ENCODE results near the gene FBXL13. TPM values are rescaled to one million over a fixed set of nuclear protein-coding genes. Genes with fewer than 3 reads are reported as not detected.
"Not testable (repeated sequence)": the region's sequence is repeated elsewhere in the genome, so short reads cannot be mapped to it uniquely, and the experiment has no call there.

Gene FBXL13
- total and polyA plus RNA-seq, 4 donors = 1.00 to 2.6 (median 1.4) TPM; not detected in 1

DNA sequence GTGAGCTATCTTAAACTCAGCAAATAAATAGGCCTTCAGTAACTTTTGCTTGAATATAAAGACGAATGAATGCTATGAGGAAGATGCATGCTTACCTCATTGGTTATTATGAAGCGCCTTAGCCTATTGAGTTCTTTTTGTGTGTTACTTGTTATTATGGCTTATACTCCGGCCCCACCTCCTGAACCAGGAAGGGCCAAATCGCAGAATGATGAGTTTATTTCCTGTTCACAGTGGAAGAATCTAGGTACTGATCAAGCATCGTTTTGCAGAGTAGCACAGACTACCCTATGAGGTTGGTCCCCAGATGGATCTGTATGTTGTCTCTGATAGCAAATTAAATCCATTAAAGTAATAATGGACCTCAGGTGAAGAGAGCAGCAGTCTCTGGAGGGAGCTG lies 283.2 kb downstream of the FBXL13 start:
- ATAC-seq (ENCODE audit: low FRiP score); DNase-seq; H3K9me3 ChIP-seq (ENCODE audit: control insufficient read depth, low read length); intact Hi-C loops (cut with DNase I); H3K27ac ChIP-seq (ENCODE audit: low read depth in 1 of 2, low read length in 2 of 2); H3K4me3 ChIP-seq (ENCODE audit: low read length in 2 of 2); H3K36me3 ChIP-seq (ENCODE audit: control insufficient read depth in 1 of 2, insufficient read depth in 2 of 2, low read length in 1 of 2); H3K27me3 ChIP-seq (ENCODE audit: control insufficient read depth in 1 of 2, insufficient read depth in 2 of 2, low read length in 1 of 2); H3K4me1 ChIP-seq (ENCODE audit: control insufficient read depth in 1 of 2, insufficient read depth in 2 of 2, low read length in 2 of 2): not testable (repeated sequence)
- WGBS, 2 donors = 78 to 85% methylated on average over 5 of the region's 5 CpGs

DNA sequence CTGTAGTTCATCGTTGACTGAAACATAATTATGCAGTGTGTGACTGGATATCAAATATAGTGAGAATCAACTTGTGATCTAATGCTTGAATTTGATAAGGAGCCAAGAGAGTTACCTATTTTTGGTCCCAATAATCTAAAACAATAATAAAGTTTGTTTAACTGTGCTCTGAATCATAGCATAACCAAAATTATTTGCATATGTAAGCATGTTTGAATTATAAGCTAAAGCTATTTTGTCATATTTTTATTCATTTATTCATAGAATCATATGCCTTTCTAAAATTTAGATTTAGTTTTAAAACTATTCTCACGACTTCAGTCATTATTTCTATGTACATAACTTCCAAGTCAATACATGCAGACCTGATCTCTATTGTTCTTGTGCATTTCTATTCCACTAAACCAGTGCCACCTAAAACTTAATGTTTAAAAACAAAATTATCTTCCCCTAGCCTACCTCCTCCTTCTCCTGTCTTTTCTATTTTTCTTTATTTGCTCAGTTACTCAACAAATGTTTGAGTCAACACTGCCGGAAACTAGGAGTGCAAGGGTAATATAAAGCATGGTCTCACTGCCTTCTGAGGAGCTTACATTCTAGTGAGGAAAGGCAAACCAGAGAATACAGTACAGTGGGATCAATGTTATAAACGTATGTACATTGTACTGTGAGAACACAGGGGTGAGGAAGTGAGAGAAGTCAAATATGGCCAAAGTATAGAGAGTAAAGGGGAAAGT lies 284.1 kb downstream of the FBXL13 start:
- not testable (repeated sequence) for H3K9me3 ChIP-seq (ENCODE audit: control insufficient read depth, low read length); H3K27me3 ChIP-seq (ENCODE audit: control insufficient read depth in 1 of 2, insufficient read depth in 2 of 2, low read length in 1 of 2)

GRCh38 chr7:102788770-102789169 lies 285.8 kb downstream of the FBXL13 start:
- H3K27ac ChIP-seq (ENCODE audit: low read depth in 1 of 2, low read length in 2 of 2); H3K9me3 ChIP-seq (ENCODE audit: control insufficient read depth, low read length); ATAC-seq (ENCODE audit: low FRiP score); H3K4me1 ChIP-seq (ENCODE audit: control insufficient read depth in 1 of 2, insufficient read depth in 2 of 2, low read length in 2 of 2); H3K4me3 ChIP-seq (ENCODE audit: low read length in 2 of 2); intact Hi-C loops (cut with DNase I); DNase-seq; H3K36me3 ChIP-seq (ENCODE audit: control insufficient read depth in 1 of 2, insufficient read depth in 2 of 2, low read length in 1 of 2); H3K27me3 ChIP-seq (ENCODE audit: control insufficient read depth in 1 of 2, insufficient read depth in 2 of 2, low read length in 1 of 2): not testable (repeated sequence)
- WGBS, 2 donors = 96 to 100% methylated on average over 2 of the region's 2 CpGs

More for the DNA sequence above, 284.1 kb downstream of the FBXL13 start:
- DNase-seq; H3K4me1 ChIP-seq (ENCODE audit: control insufficient read depth in 1 of 2, insufficient read depth in 2 of 2, low read length in 2 of 2); intact Hi-C loops (cut with DNase I); H3K27ac ChIP-seq (ENCODE audit: low read depth in 1 of 2, low read length in 2 of 2); H3K4me3 ChIP-seq (ENCODE audit: low read length in 2 of 2); H3K36me3 ChIP-seq (ENCODE audit: control insufficient read depth in 1 of 2, insufficient read depth in 2 of 2, low read length in 1 of 2); ATAC-seq (ENCODE audit: low FRiP score): not testable (repeated sequence)
- WGBS, 2 donors = 67 to 68% methylated on average over 4 of the region's 4 CpGs

DNA sequence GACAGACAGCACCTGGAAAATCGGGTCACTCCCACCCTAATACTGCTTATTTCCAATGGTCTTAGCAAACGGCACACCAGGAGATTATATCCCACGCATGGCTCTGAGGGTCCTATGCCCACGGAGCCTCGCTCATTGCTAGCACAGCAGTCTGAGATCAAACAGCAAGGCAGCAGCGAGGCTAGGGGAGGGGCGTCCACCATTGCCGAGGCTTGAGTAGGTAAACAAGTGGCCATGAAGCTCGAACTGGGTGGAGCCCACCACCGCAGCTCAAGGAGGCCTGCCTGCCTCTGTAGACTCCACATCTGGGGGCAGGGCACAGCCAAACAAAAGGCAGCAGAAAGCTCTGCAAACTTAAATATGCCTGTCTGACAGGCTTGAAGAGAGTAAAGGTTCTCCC lies 293.7 kb downstream of the FBXL13 start:
- H3K27me3 ChIP-seq (ENCODE audit: control insufficient read depth in 1 of 2, insufficient read depth in 2 of 2, low read length in 1 of 2); H3K4me3 ChIP-seq (ENCODE audit: low read length in 2 of 2); H3K27ac ChIP-seq (ENCODE audit: low read depth in 1 of 2, low read length in 2 of 2); H3K36me3 ChIP-seq (ENCODE audit: control insufficient read depth in 1 of 2, insufficient read depth in 2 of 2, low read length in 1 of 2); H3K4me1 ChIP-seq (ENCODE audit: control insufficient read depth in 1 of 2, insufficient read depth in 2 of 2, low read length in 2 of 2); intact Hi-C loops (cut with DNase I); DNase-seq; H3K9me3 ChIP-seq (ENCODE audit: control insufficient read depth, low read length); ATAC-seq (ENCODE audit: low FRiP score): not testable (repeated sequence)
- 99% methylated on average over 10 of the region's 10 CpGs for WGBS, 2 donors

GRCh38 chr7:102778663-102779062 lies 295.9 kb downstream of the FBXL13 start:
- ATAC-seq (ENCODE audit: low FRiP score); intact Hi-C loops (cut with DNase I): not testable (repeated sequence)

GRCh38 chr7:102776217-102776616 lies 298.4 kb downstream of the FBXL13 start:
- intact Hi-C loops (cut with DNase I); H3K4me3 ChIP-seq (ENCODE audit: low read length in 2 of 2); H3K36me3 ChIP-seq (ENCODE audit: control insufficient read depth in 1 of 2, insufficient read depth in 2 of 2, low read length in 1 of 2); ATAC-seq (ENCODE audit: low FRiP score); DNase-seq; H3K4me1 ChIP-seq (ENCODE audit: control insufficient read depth in 1 of 2, insufficient read depth in 2 of 2, low read length in 2 of 2); H3K27me3 ChIP-seq (ENCODE audit: control insufficient read depth in 1 of 2, insufficient read depth in 2 of 2, low read length in 1 of 2); H3K27ac ChIP-seq (ENCODE audit: low read depth in 1 of 2, low read length in 2 of 2); H3K9me3 ChIP-seq (ENCODE audit: control insufficient read depth, low read length): not testable (repeated sequence)

More at GRCh38 chr7:102778663-102779062, 295.9 kb downstream of the FBXL13 start:
- H3K36me3 ChIP-seq (ENCODE audit: control insufficient read depth in 1 of 2, insufficient read depth in 2 of 2, low read length in 1 of 2); H3K4me1 ChIP-seq (ENCODE audit: control insufficient read depth in 1 of 2, insufficient read depth in 2 of 2, low read length in 2 of 2); H3K27ac ChIP-seq (ENCODE audit: low read depth in 1 of 2, low read length in 2 of 2); H3K27me3 ChIP-seq (ENCODE audit: control insufficient read depth in 1 of 2, insufficient read depth in 2 of 2, low read length in 1 of 2); H3K9me3 ChIP-seq (ENCODE audit: control insufficient read depth, low read length); H3K4me3 ChIP-seq (ENCODE audit: low read length in 2 of 2); DNase-seq: not testable (repeated sequence)
- 74 to 80% methylated on average over 3 of the region's 3 CpGs for WGBS, 2 donors

- H3K36me3 ChIP-seq (ENCODE audit: control insufficient read depth in 1 of 2, insufficient read depth in 2 of 2, low read length in 1 of 2); H3K4me3 ChIP-seq (ENCODE audit: low read length in 2 of 2); ATAC-seq (ENCODE audit: low FRiP score); intact Hi-C loops (cut with DNase I); H3K27ac ChIP-seq (ENCODE audit: low read depth in 1 of 2, low read length in 2 of 2); H3K4me1 ChIP-seq (ENCODE audit: control insufficient read depth in 1 of 2, insufficient read depth in 2 of 2, low read length in 2 of 2); DNase-seq; H3K9me3 ChIP-seq (ENCODE audit: control insufficient read depth, low read length); H3K27me3 ChIP-seq (ENCODE audit: control insufficient read depth in 1 of 2, insufficient read depth in 2 of 2, low read length in 1 of 2): not testable (repeated sequence)
- WGBS, 2 donors = 97 to 98% methylated on average over 3 of the region's 3 CpGs
These were observed 304.1 kb downstream of the FBXL13 start for GRCh38 chr7:102770467-102770866.

GRCh38 chr7:102769657-102770192 lies 304.9 kb downstream of the FBXL13 start:
- H3K36me3 ChIP-seq (ENCODE audit: control insufficient read depth in 1 of 2, insufficient read depth in 2 of 2, low read length in 1 of 2); intact Hi-C loops (cut with DNase I); H3K4me3 ChIP-seq (ENCODE audit: low read length in 2 of 2); ATAC-seq (ENCODE audit: low FRiP score); H3K27me3 ChIP-seq (ENCODE audit: control insufficient read depth in 1 of 2, insufficient read depth in 2 of 2, low read length in 1 of 2); H3K4me1 ChIP-seq (ENCODE audit: control insufficient read depth in 1 of 2, insufficient read depth in 2 of 2, low read length in 2 of 2); H3K27ac ChIP-seq (ENCODE audit: low read depth in 1 of 2, low read length in 2 of 2); H3K9me3 ChIP-seq (ENCODE audit: control insufficient read depth, low read length); DNase-seq: not testable (repeated sequence)
- WGBS, 2 donors = 93 to 97% methylated on average over 2 to 3 of the region's 3 CpGs

DNA sequence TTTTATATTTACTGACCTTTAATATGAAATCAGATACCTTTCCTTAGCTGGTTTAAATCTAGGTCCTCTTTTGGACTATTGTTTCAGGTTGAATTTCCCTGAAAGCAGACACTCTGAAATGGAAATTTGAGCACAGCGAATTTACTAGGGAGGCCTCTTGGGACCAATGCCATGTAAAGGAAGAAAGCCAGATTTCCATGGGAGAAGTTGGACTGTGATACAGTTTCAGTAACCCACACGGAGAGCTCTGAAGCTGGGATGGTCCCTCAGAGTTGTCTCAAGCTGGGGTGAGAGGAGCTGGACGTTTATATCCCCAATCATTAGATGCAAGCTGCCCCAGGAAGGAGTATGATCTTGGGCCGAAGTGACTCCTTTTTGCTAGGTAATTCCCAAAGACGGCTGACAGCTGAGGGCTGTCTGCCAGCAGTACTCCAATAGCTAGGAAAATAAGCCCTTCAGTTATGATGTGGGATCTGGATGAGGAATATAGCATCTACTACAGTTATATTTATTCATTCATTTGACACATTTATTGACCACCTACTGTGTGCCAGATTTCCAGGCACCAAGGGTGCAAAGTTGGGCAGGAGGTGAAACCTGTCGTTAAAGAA lies 311.2 kb downstream of the FBXL13 start:
- intact Hi-C loops (cut with DNase I); H3K4me3 ChIP-seq (ENCODE audit: low read length in 2 of 2); H3K9me3 ChIP-seq (ENCODE audit: control insufficient read depth, low read length); H3K36me3 ChIP-seq (ENCODE audit: control insufficient read depth in 1 of 2, insufficient read depth in 2 of 2, low read length in 1 of 2); ATAC-seq (ENCODE audit: low FRiP score); H3K4me1 ChIP-seq (ENCODE audit: control insufficient read depth in 1 of 2, insufficient read depth in 2 of 2, low read length in 2 of 2); H3K27ac ChIP-seq (ENCODE audit: low read depth in 1 of 2, low read length in 2 of 2); H3K27me3 ChIP-seq (ENCODE audit: control insufficient read depth in 1 of 2, insufficient read depth in 2 of 2, low read length in 1 of 2): not testable (repeated sequence)
- WGBS, 2 donors = 6 to 9% methylated on average over 6 of the region's 6 CpGs
- peak in 1 of 2 donors; percentile 43 for DNase-seq

All from aorta (tissue), 5 donors.